T-helper 9 cell (primary cell): ENCODE data around the gene ARL6.

Source experiments
- DNase-seq: peaks from one replicate; pipeline ENCODE4 v3.0.0-alpha.2; 2020
- total RNA-seq, 2 donors: gene quantifications; one replicate each; lab custom pipeline; 2026; lab: John Stamatoyannopoulos, UW

The ARL6 gene
- total RNA-seq, result 3.1 to 12.7 reads per million in 2 donors

GRCh38 chr3:97764407-97765238, at the start of gene ARL6:
ARL6 (plus strand) TSS chr3:97764758; CDS start chr3:97768108, 3,350 bp downstream.
- DNase-seq, result peak; percentile 56

GRCh38 chr3:97719156-97719821, 45.3 kb upstream of the ARL6 start:
- peak; percentile 43 for DNase-seq

- no peak for DNase-seq
Measured at GRCh38 chr3:97720417-97720816, 44.1 kb upstream of the ARL6 start.

GRCh38 chr3:97721446-97721845, 43.1 kb upstream of the ARL6 start:
- no peak for DNase-seq

GRCh38 chr3:97736928-97737327, 27.6 kb upstream of the ARL6 start:
- DNase-seq, result no peak

- no peak for DNase-seq
Measured at GRCh38 chr3:97738761-97739160, 25.8 kb upstream of the ARL6 start.

GRCh38 chr3:97742036-97742435, 22.5 kb upstream of the ARL6 start:
- DNase-seq, result no peak

- no peak for DNase-seq
Measured at GRCh38 chr3:97744289-97744688, 20.3 kb upstream of the ARL6 start.

- DNase-seq, result no peak
Measured at GRCh38 chr3:97763586-97764406, 762 bp upstream of the ARL6 start.

- no peak for DNase-seq
Measured at GRCh38 chr3:97765336-97765735, 778 bp downstream of the ARL6 start.

- no peak for DNase-seq
Measured at GRCh38 chr3:97772926-97773325, 8.4 kb downstream of the ARL6 start.

GRCh38 chr3:97778152-97778551, 13.6 kb downstream of the ARL6 start:
- no peak for DNase-seq

GRCh38 chr3:97793420-97794019, 29.0 kb downstream of the ARL6 start:
- no peak for DNase-seq

- DNase-seq, result no peak
Measured at GRCh38 chr3:97795951-97796350, 31.4 kb downstream of the ARL6 start.

- DNase-seq, result no peak
Measured at GRCh38 chr3:97804471-97804870, 39.9 kb downstream of the ARL6 start.

- no peak for DNase-seq
Measured at GRCh38 chr3:97810779-97811390, 46.3 kb downstream of the ARL6 start.

- peak; percentile 23 for DNase-seq
Measured at GRCh38 chr3:97815149-97815917, 50.8 kb downstream of the ARL6 start.

GRCh38 chr3:97816811-97817210, 52.3 kb downstream of the ARL6 start:
- DNase-seq, result no peak

- no peak for DNase-seq
Measured at GRCh38 chr3:97817965-97818364, 53.4 kb downstream of the ARL6 start.

GRCh38 chr3:97820780-97821179, 56.2 kb downstream of the ARL6 start:
- no peak for DNase-seq

- peak; percentile 41 for DNase-seq
Measured at GRCh38 chr3:97821287-97821773, 56.8 kb downstream of the ARL6 start.
